ENCODE data around the gene HRK. TPM values are rescaled to one million over a fixed set of nuclear protein-coding genes. Genes with fewer than 3 reads are reported as not detected.

The HRK gene
- total RNA-seq, 2 donors from 2014 or later = 0.14 TPM; not detected in 1

GRCh38 chr12:116919247-116919661 is 38.0 kb upstream of the HRK start:
- Histone ChIP-seq H3K36me3 (no peaks in the 10 kb centered on the region), H3K4me1 (ENCODE audit: control insufficient read depth in 1 of 2, low read depth in 2 of 2) (peaks cover 5 to 22% of the 10 kb centered on the region in 2 donors), H3K9me3 (no peaks in the 10 kb centered on the region), H3K27ac (no peak overlapping the region), H3K4me3 (no peak overlapping the region), H3K27me3 (replicated peaks; ENCODE audit: insufficient read depth) (no peaks in the 10 kb centered on the region)
- DNase-seq (ENCODE audit: low spot score) = no peak
- no peak for ATAC-seq (ENCODE audit: insufficient number of reproducible peaks, low FRiP score, low read depth)
- no peak for TF ChIP-seq CTCF (IDR thresholded peaks at IDR 0.05)

GRCh38 chr12:116918464-116918863 is 37.2 kb upstream of the HRK start:
- Histone ChIP-seq H3K4me1 (ENCODE audit: control insufficient read depth in 1 of 2, low read depth in 2 of 2) (peaks cover 5 to 22% of the 10 kb centered on the region in 2 donors), H3K27me3 (replicated peaks; ENCODE audit: insufficient read depth) (no peaks in the 10 kb centered on the region), H3K9me3 (no peaks in the 10 kb centered on the region), H3K36me3 (no peaks in the 10 kb centered on the region), H3K4me3 (no peak overlapping the region), H3K27ac (no peak overlapping the region)
- DNase-seq (ENCODE audit: low spot score) = no peak
- ATAC-seq (ENCODE audit: insufficient number of reproducible peaks, low FRiP score, low read depth) = no peak
- no peak for TF ChIP-seq CTCF (IDR thresholded peaks at IDR 0.05)

GRCh38 chr12:116916714-116917114 is 35.5 kb upstream of the HRK start:
- no peak overlapping the region for H3K4me3 ChIP-seq
- DNase-seq (ENCODE audit: low spot score) = no peak
- ATAC-seq (ENCODE audit: insufficient number of reproducible peaks, low FRiP score, low read depth) = no peak
- H3K27ac ChIP-seq = no peak overlapping the region
- H3K27me3 ChIP-seq (replicated peaks; ENCODE audit: insufficient read depth) = no peaks in the 10 kb centered on the region
- peaks cover 9 to 27% of the 10 kb centered on the region in 2 donors for H3K4me1 ChIP-seq (ENCODE audit: control insufficient read depth in 1 of 2, low read depth in 2 of 2)
- no peak for TF ChIP-seq CTCF (IDR thresholded peaks at IDR 0.05)
- no peaks in the 10 kb centered on the region for H3K9me3 ChIP-seq
- no peaks in the 10 kb centered on the region for H3K36me3 ChIP-seq

GRCh38 chr12:116916122-116916521 is 34.9 kb upstream of the HRK start:
- Histone ChIP-seq H3K36me3 (no peaks in the 10 kb centered on the region), H3K27ac (no peak overlapping the region), H3K27me3 (replicated peaks; ENCODE audit: insufficient read depth) (no peaks in the 10 kb centered on the region), H3K4me3 (no peak overlapping the region), H3K4me1 (ENCODE audit: control insufficient read depth in 1 of 2, low read depth in 2 of 2) (peaks cover 11 to 30% of the 10 kb centered on the region in 2 donors), H3K9me3 (no peaks in the 10 kb centered on the region)
- ATAC-seq (ENCODE audit: insufficient number of reproducible peaks, low FRiP score, low read depth) = no peak
- DNase-seq (ENCODE audit: low spot score) = no peak
- no peak for TF ChIP-seq CTCF (IDR thresholded peaks at IDR 0.05)

GRCh38 chr12:116915326-116915725 is 34.1 kb upstream of the HRK start:
- no peak for DNase-seq (ENCODE audit: low spot score)
- no peaks in the 10 kb centered on the region for H3K27me3 ChIP-seq (replicated peaks; ENCODE audit: insufficient read depth)
- H3K4me3 ChIP-seq = no peak overlapping the region
- H3K36me3 ChIP-seq = no peaks in the 10 kb centered on the region
- H3K4me1 ChIP-seq (ENCODE audit: control insufficient read depth in 1 of 2, low read depth in 2 of 2) = peaks cover 11 to 22% of the 10 kb centered on the region in 2 donors
- no peak overlapping the region for H3K27ac ChIP-seq
- no peaks in the 10 kb centered on the region for H3K9me3 ChIP-seq
- ATAC-seq (ENCODE audit: insufficient number of reproducible peaks, low FRiP score, low read depth) = no peak
- no peak for TF ChIP-seq CTCF (IDR thresholded peaks at IDR 0.05)
